Stimulated activated CD4-positive, alpha-beta T cell treated with anti-CD3 and anti-CD28 coated beads, TNF-alpha, amount 100 ng/mL, for 4 hours (primary cell): Measurements from ENCODE around the gene ARHGAP26.

Source experiments
- DNase-seq, 3 experiments: peaks; one replicate each; pipeline ENCODE4 v3.0.0-alpha.2; 2020; ENCODE audit warnings: low read depth in 3 of 3

Gene ARHGAP26

DNA sequence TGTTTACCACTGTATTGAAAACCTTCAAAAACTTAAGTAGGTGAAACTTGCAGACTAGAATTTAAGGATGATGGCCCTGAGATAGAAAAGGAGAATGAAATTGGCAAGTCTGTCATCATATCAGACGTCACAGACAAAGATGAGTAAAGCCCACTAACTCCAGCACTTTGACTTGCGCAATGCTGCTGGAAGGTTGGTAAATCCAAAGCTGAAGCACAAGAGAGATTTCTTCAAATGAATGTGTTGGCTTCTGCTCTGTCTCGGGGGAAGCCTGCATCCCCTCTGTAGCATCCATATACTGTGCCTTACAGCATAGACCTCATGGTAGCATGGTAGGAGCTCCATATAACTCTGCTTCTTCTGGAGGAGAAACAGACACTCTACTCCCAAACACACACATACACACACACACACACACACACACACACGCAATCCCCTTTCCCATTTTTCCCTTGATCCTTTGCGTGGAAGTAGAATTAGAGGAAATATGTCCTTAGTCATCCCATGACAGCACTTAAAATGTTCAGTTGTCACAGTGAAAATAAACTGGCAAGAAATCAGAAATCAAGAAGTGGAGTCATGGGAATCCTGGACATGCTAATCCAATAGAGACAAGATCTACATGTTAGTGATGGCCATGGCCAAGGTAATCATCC lies 391.8 kb downstream of the ARHGAP26 start:
- no peak for DNase-seq

DNA sequence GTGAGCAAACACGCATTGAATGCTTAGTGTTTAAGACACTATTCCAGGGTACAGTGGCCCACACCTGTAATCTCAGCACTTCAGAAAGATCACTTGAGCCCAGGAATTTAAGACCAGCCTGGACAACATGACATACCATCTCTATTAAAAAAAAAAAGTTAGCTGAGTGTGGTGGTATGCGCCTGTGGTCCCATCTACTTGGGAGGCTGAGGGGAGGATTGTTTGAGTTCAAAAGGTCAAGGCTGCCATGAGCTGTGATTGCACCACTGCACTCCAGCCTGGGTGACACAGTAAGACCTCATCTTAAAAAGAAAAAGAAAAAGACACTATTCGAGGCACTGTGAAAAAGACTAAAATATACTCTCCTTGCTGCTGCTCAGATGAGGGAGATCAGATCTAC lies 392.6 kb downstream of the ARHGAP26 start:
- no peak for DNase-seq

DNA sequence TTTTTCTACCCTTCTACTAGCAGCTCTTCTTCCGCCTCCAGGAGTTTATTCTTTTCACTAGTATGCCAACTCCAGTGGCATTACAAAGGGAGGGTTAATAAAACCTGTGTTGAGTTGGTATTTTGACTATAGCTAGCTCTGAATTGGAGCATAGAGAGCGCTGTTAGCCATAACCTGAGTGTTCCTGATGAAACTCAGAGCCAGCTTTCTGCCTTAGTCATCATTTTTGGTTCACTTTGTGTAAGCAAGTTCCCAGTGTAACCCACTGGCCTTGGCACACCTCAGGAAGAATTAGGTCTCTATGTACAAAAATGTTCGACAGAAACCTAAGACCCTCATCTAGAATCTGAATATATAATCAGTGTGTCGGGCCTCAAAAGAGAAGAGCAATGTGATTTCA lies 394.4 kb downstream of the ARHGAP26 start:
- no peak for DNase-seq

DNA sequence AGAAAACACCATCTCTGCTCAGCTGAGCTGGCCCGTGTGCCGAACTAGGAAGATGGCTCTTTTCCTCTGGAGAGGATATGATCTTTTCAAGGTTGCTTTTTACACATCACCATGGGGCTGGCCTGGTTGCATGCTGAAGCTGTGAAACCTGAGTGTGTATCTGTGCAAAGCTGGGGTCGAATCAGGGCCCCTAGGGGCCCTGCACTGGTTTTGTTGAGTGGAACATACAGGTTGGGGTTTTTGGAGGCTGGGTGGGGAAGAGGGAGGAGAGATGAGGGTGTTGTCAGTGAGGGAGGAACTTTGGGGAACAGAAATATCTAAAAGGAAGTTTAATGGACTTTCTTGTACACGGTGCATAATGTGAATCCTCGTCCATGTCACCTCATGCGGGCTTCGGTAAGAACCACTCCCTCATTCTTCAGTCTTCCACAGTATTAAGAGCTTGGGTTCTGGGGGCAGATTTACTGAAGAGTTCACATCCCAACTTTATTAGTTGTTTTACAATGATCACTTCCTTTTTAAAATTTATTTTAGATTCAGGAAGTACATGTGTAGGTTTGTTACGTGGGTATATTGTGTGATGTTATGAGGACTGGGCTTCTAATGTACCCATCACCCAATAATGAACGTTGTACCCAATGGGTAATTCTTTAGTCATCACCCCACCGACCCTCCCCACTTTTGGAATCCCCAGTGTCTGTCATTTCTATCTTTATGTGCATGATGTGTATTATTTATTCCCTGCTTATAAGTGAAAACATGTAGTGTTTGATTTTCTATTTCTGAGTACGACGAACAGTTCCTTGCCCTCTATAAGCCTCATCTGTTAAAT lies 395.1 kb downstream of the ARHGAP26 start:
- DNase-seq: no peak

DNA sequence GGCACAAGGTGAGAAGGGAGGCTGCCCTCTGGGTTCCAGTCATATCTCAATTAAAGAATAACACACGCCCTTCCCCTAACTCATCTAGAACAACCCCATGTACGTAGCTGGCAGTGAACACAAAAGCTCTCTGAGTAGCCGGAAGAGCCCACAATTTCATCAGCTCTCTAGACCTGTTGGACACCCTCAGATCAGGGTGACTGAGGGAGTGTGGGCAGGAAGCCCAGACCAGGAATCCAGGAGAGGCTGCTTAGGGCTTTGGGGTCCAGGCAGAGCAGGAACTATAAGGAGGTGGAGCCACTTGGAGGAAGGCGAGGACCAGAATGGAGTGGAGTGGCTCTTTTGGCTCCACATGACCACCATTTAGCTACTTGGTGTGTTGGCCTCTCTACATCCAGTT lies 395.9 kb downstream of the ARHGAP26 start:
- no peak for DNase-seq

DNA sequence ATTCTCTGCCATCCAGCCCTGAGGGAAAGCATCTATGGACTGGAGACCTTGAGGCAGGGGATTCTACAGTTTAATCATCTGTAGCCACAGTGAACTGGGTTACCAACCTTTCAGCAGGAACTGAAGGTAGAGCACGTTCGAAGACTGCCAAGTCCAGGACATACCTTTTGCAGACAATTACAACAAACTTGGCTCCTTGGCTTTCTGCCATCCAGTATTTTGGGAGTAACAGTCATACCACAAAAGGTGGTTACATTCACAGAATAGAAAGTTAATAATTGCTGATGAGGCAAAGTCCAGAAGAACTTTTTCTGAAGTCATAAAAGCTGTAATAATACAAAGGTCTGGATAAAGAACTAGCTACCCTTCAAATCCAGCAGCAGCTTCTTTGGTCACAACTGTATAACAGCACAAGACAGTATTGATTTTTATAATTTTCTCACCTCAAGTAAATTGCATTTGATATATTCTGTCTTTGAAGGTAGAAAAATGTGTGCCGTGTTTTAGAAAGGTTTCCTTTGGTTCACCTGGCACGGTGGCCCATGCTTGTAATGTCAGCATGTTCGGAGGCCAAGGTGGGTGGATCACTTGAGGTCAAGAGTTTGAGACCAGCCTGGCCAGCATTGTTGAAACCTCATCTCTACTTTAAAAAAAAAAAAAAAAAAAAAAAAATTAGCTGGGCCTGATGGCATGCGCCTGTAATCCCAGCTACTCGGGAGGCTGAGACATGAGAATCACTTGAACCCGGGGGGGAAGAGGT lies 396.7 kb downstream of the ARHGAP26 start:
- no peak for DNase-seq

DNA sequence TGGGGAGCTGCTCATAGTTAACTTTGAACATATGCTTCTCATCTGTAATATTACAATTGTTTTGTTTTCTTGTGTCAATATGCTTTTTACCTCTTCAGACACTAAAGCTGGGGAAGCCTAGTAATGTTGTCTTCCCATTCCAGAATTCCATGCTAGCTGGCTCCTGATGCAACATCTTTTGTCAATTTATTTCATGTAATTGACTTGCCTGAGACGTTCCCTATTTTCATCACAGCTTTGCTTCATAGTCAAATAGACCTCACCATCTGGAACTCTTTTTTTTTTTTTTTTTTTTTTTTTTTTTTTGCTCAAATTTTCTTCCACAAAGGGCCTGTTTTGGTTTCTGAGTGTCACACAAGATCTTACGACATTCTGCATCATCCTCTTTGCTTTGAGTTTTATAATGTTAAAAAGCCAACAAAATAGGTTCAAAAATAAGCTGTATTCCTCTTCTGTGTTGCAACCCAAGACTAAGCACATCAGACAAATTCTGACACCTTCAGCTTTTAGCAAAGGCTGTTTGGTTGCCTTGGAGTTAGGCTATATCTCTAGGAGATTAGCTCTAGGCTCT lies 398.1 kb downstream of the ARHGAP26 start:
- DNase-seq: no peak

DNA sequence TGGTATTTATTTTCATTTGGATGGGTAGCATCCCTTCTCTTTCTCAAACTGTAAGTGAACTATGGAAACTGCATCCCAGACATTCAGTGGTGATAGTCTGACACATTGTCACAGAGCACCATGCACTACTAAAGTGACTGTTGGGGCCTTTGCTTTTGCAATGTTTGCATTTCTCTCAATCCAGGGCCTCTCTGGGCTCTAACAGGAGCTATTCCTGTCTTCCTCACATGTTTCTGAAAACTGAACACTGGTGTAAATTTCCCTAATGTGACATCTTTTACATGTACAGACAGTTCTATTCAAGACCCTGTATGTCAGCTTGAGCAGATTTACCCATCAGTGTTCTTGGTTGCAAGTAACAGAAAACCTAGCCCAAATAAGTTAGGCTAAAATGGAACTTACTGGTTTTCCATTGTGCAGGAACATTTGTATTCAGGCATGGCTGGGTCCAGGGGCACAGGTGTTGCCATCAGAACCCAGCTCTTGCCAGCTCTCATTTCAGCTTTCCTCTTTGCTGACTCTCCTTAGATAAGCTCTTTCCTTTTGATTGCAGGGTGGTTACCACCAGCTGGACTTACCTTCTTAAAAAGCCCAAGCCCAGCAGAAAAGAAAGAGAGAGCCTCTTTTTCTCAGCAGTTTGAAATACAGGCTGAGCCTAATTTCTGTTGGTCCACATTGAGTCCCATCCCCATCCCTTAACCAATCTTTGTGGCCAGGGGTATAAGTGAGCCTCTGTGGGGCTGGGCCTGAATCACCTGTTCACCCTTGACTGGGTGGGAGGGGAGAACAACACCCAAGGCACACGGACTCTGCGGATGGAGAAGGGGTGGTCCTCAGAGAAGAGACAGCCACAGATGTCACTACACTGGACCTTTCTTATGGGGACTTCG lies 399.0 kb downstream of the ARHGAP26 start:
- no peak for DNase-seq

DNA sequence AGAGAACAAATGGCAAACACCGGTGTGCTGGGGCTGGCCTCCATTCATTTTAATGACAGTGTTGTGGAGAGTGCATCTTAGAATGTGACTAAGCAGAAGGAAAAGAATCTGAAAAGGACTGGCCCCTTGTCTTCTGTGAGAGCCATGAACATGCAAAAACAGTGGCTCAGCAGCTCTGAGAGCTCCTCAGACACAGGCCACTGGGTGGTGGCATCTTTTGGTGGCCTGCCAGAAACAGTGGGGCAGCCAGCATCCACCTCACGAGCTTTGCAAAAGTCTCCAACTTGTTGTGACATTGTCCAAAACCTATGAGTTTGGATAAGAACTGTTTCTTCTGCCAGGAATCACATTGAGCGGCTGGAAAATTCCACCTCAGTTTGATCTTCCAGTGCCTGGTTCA lies 399.9 kb downstream of the ARHGAP26 start:
- DNase-seq: no peak

DNA sequence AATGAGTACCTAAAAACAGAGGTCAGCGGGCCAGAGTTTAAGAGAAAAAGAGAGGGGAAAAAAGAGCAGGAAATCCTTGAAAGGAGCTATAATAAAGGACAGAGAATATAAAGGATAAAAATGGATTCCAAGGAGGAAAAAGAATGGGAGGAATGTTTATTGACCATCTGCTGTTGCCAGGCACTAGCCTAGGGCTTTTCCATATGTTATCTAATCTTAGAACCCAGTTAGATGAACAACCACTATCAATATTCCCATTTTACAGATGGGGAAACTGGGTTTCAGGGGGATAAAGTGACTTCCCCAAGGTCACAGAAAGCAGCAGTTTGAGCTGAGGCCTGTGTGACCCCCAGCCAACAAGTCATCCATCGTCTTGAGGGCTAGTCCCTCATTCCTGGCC lies 400.8 kb downstream of the ARHGAP26 start:
- DNase-seq: no peak

DNA sequence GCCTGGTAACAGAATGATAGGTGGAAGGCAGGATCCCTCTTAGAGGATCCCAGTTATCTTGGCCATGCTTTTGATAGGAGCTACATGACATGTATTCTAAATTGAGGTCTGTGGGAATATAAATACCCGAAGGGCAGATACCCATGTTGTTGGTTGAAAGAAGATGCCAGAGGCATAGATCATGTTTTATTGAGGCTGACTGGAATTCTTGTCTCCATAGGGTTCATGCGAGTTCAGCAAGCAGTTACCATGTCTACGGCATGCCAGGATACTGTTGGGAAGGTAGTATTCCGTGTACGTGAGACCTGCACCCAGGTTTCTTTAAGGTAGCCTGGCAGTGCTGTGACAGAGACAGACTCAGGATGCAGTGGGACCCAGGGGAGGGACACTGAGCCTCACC lies 402.6 kb downstream of the ARHGAP26 start:
- DNase-seq: no peak

DNA sequence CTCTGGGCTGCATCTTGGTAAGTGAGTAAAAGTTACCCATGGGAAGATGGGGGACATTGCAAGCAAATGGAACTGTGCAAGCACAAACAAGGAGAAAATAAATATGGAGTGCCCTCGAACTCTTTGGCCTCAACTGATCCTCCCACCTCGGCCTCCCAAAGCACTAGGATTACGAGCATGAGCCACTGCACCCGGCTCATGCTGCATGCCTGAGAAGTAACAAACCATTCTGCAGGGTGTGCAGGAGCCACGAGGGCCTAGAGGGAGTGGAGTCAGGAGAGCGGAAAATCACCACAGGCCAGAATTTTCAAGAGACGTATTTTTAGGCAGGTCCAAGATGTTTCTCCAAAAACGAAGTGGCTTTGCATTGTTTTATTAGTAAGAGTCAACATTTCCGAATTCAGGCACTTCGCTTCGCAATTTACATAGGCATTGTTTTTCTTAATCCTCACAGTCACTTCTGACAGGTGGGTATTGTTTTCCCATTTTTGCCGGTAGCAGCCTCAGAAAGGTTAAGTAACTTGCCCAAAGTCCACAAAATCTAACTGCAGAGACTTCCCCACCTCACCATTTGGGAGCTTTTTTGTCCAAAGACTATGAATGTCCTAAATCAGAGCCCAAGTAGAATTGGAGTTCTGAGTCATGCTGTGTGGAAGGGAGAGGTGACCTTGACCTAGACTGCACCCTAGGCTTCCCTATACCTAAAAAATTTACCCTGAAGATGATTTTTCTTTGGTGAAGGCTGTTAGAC lies 403.1 kb downstream of the ARHGAP26 start:
- no peak for DNase-seq

DNA sequence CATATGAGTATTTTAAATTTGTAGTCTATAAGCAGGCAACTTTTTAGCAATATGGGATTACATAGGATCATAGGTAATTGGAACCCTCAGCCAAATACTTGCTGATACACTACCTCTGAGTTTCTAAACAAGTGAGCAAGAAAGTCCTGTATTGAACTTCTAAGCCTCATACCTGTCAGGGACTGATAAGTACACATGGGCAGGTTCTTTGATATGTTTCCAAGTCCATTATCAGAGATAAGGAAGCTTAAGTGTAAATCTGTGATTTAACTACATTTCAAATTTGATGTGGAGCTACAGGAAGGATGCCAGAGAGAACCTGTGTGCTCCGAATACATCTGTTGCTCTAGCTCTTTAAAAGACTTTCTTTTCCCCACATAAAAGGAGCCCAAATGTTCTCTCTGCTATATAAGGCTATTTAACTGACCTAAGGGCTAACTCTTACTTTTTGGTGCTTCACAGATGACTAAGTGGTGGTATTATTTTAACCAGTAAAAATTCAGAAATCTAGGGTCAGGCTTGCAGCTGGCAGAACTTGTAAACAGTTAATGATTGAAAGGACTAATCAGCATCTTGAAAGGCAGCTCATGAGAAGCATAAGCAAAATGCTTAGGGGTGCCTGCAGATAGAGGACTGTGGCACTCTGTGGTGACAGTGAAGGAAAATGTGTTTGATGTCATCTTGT lies 404.7 kb downstream of the ARHGAP26 start:
- DNase-seq: no peak

DNA sequence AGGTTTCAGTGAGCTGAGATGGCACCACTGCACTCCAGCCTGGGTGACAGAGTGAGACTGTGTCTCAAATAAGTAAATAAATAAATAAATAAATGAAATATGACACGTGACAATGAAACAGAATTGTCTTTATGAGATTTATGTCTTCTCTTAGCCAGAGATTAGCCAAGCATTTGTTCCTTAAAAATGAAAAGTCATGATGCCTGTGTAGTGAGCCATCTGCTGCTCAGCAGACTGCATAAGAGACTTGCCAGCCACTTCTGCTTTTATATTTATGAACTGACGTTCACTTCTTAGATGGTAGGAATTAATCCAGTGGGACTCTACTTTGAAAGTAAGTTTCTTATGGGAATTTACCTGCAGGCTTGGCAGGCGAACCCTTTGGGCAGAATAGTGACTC lies 405.9 kb downstream of the ARHGAP26 start:
- DNase-seq: no peak

DNA sequence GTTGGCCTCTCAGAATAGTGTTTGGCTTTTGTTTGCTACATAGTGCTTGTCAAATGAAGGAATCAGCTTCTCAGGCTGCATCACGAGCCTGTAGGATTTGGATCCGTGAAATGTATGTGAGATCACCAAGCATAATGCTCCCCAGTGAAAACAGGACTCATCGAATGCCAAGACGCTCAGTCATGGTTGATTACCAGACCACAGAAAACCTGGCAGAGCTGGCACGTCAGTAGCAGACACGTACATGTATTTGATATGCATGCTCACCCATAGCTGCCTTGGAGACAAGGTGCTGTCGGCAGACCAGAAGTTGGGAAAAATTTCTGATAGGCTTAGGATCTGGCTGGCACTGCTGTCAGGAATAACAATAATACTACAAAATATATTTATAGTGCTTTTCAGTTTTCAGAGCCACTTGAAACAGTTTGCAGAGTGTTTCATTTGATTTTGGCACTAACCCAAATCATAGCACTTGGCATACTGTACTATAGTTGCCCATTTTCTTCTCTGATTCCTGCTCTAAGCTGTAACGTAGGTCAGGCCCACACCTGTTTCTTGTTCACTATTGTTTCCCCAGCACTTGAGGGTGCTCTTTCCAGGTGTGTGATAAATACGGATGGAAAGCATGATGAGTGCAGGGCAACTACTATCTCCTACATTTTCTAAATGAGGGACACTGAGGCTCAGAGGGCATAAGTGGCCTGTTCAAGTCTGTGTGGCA lies 407.2 kb downstream of the ARHGAP26 start:
- DNase-seq: no peak

DNA sequence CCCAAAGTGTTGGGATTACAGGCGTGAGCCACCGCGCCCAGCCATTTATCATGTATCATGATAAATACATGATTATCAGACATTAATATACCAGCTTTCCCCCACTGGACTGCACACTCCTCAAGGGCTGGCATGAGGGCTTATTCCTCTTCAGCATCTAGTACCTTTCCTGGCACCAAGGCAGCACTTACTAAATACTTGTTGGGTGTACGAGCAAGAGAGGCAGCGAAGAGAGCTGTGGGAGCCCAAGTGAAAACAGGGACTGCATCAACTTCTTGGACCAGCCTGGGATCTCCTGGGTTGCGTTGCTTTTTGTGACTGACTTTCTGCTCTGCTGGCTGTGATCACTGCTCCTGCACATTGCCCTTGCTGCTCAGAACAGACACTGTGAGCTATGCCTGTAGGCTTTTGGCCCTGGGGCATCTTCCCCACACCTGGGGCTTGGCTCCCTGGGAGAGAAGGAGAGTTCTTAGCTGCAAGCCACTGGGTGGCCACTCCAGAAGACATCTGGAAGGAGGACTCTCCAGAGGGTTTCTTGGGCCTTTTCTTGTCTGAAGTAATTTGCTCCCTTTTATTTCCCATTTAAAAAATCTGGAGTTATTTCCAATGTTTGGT lies 409.1 kb downstream of the ARHGAP26 start:
- no peak for DNase-seq

DNA sequence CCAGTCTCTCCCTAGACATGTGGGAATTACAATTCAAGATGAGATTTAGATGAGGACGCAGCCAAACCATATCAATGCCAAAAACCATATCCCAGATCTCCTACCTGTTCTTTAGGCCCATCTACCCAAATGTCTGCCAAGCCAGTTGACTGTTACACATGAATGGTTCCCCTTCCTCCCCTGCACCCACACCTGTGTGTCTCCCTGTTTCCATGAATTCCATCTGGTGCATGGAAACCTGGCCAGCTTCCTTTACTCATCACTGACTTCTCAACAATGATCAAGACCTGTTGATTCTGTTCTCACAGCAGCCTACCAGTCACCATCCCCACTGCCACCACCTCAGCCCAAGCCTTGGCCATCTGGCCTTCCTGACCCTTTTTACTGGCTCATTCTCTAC lies 410.6 kb downstream of the ARHGAP26 start:
- DNase-seq: no peak

DNA sequence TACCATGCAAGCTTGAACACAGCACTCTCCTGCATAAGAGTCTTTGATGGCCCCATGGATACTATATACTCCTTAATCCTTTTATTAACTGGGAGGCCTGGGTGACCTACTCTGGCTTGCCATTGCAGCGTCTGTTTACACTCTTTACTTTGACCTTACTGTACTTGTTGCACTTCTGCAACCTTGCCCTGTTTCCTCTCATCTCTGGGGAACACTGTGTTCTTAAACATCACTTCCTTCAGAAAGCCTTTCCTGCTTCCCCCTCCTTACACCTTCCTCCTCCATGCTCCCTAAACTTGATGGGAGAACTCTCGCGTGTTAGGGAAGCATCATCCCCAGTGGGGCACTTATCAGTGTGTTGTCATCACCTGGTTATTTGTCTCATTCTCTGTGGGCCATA lies 411.0 kb downstream of the ARHGAP26 start:
- DNase-seq: no peak

DNA sequence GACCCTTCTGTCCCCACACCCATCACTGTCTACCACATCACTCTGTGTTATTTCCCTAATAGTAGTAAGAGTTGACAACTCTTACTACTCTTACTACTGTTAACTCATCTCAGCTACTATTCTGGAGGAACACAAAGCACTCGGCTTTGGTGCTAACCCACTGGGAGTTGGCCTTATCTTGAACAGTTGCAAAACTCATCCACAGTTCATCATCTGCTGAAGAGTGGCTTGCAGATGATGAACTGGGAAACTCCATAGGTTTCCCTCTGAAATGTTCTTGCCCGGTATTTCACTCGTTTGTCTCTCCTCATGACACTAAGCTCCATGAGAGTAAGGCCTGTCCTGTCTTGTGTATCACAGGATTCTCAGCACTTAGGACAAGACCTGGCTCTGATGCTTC lies 411.9 kb downstream of the ARHGAP26 start:
- no peak for DNase-seq
